Keratinocyte (primary cell): ENCODE results near the gene PRKCD. TPM values are rescaled to one million over a fixed set of nuclear protein-coding genes. Genes with fewer than 3 reads are reported as not detected.

Experiments used
- DNase-seq: peaks from one replicate; pipeline ENCODE4 v3.0.0-alpha.2; 2011; ENCODE audit warnings: low read depth, missing footprints, low spot score
- FAIRE-seq: peaks from 2 replicates; lab custom pipeline; 2011; peaks lifted over from hg19 to GRCh38; lab: Jason Lieb, UNC
- H2AFZ ChIP-seq: 2 replicates; pipeline ENCODE4 v1.6.0; 2012; ENCODE audit warnings: low read length, control low read depth, inconsistent platforms; ENCODE audit not compliant: control insufficient read depth
- H3K27ac ChIP-seq: 2 replicates; pipeline ENCODE4 v1.5.1; 2011; ENCODE audit warnings: low read length; ENCODE audit not compliant: control insufficient read depth, insufficient read depth
- H3K27me3 ChIP-seq: 3 replicates; pipeline ENCODE4 v1.6.0; 2011; ENCODE audit warnings: low read length; ENCODE audit not compliant: control insufficient read depth, insufficient read depth; ENCODE audit errors: extremely low read depth
- H3K36me3 ChIP-seq, 2 experiments: 2 replicates in 1 of 2; 3 replicates in 1 of 2; pipeline ENCODE4 v1.5.1; 2011; ENCODE audit warnings: low read length in 2 of 2, mild to moderate bottlenecking in 1 of 2; ENCODE audit not compliant: control insufficient read depth in 2 of 2, insufficient read depth in 2 of 2; ENCODE audit errors: extremely low read depth in 1 of 2
- H3K4me1 ChIP-seq: 3 replicates; pipeline ENCODE4 v1.5.1; 2011; ENCODE audit warnings: low read length; ENCODE audit not compliant: control insufficient read depth, insufficient read depth; ENCODE audit errors: extremely low read depth
- H3K4me2 ChIP-seq: 3 replicates; pipeline ENCODE4 v1.6.0; 2011; ENCODE audit warnings: low read depth, low read length; ENCODE audit not compliant: control insufficient read depth, insufficient read depth; ENCODE audit errors: extremely low read depth
- H3K4me3 ChIP-seq, 3 experiments: fragments of 200-600 bp in 1 of 3; sonication (generic) in 1 of 3; 2 replicates in 2 of 3; 3 replicates in 1 of 3; pipeline ENCODE4 v1.5.1; 2011 to 2016; ENCODE audit warnings: low read length in 3 of 3, mild to moderate bottlenecking in 3 of 3, control low read depth in 2 of 3, inconsistent platforms in 1 of 3, low read depth in 1 of 3, mixed read lengths in 1 of 3, mixed run types in 1 of 3, moderate library complexity in 1 of 3; ENCODE audit not compliant: control insufficient read depth in 2 of 3, insufficient read depth in 2 of 3; ENCODE audit errors: extremely low read depth in 1 of 3
- H3K79me2 ChIP-seq: 2 replicates; pipeline ENCODE4 v1.6.0; 2012; ENCODE audit warnings: low read length; ENCODE audit not compliant: control insufficient read depth, insufficient read depth
- H3K9ac ChIP-seq: 3 replicates; pipeline ENCODE4 v1.6.0; 2011; ENCODE audit warnings: low read length; ENCODE audit not compliant: control insufficient read depth, insufficient read depth; ENCODE audit errors: extremely low read depth
- H3K9me1 ChIP-seq: 3 replicates; pipeline ENCODE4 v1.6.0; 2011; ENCODE audit warnings: low read length; ENCODE audit not compliant: control insufficient read depth, insufficient read depth; ENCODE audit errors: extremely low read depth
- H3K9me3 ChIP-seq: 2 replicates; pipeline ENCODE4 v1.5.1; 2012; ENCODE audit warnings: low read depth, low read length; ENCODE audit not compliant: control insufficient read depth
- H4K20me1 ChIP-seq: 3 replicates; pipeline ENCODE4 v1.6.0; 2011; ENCODE audit warnings: low read length; ENCODE audit not compliant: control insufficient read depth, insufficient read depth; ENCODE audit errors: extremely low read depth
- EZH2 ChIP-seq: IDR thresholded peaks from one replicate; pipeline ENCODE4 v1.6.1; 2012; ENCODE audit warnings: inconsistent platforms, mild to moderate bottlenecking, low read length, moderate library complexity
- dilution Hi-C: fragments of 300-500 bp; cut with MboI; formaldehyde crosslinking; loops from one replicate; pipeline ENCODE4 v1.7.0; 2020; ENCODE audit warnings: low sequenced_read_pairs; ENCODE audit not compliant: extremely low pct_ligation_motif_present
- polyA plus RNA-seq, 5 experiments: library from polyadenylated mRNA; depleted of rRNA in 3 of 5; stranded (reverse) in 3 of 5; stranded (forward) in 1 of 5; unstranded in 1 of 5; fragments of >200 nt; gene quantifications; 1 replicate in 1 of 5; 2 replicates in 3 of 5; 3 replicates in 1 of 5; pipeline versions ENCODE4 v1.2.1 to v1.2.3, GENCODE V29; 2011 to 2012; ENCODE audit warnings: missing spikeins in 2 of 5, low read depth in 1 of 5, low replicate concordance in 1 of 5
- TF ChIP-seq, protein P1 (sequence below), 3 experiments: IDR thresholded peaks in 1 of 3; conservative IDR thresholded peaks in 1 of 3; optimal IDR thresholded peaks in 1 of 3; 2 replicates in 2 of 3; 3 replicates in 1 of 3; pipeline versions ENCODE3 to v1.5.1; 2011; ENCODE audit warnings: low read length in 3 of 3, mild to moderate bottlenecking in 3 of 3, moderate library complexity in 2 of 3, control low read depth in 1 of 3, inconsistent platforms in 1 of 3; ENCODE audit not compliant: insufficient read depth in 2 of 3; ENCODE audit errors: extremely low read depth in 1 of 3

Gene PRKCD
- polyA plus RNA-seq, 1 donor (not counting 4 experiments of a cell fraction or from before 2014, with no cell fraction given) = 25.1 TPM

GRCh38 chr3:53234841-53235232 lies 73.8 kb downstream of the PRKCD start:
- H3K4me1 ChIP-seq = peaks cover 32% of the 10 kb centered on the region
- no peak overlapping the region for H2AFZ ChIP-seq
- dilution Hi-C loops = no loop called here
- no peak for TF ChIP-seq EZH2
- TF ChIP-seq, protein P1, sequence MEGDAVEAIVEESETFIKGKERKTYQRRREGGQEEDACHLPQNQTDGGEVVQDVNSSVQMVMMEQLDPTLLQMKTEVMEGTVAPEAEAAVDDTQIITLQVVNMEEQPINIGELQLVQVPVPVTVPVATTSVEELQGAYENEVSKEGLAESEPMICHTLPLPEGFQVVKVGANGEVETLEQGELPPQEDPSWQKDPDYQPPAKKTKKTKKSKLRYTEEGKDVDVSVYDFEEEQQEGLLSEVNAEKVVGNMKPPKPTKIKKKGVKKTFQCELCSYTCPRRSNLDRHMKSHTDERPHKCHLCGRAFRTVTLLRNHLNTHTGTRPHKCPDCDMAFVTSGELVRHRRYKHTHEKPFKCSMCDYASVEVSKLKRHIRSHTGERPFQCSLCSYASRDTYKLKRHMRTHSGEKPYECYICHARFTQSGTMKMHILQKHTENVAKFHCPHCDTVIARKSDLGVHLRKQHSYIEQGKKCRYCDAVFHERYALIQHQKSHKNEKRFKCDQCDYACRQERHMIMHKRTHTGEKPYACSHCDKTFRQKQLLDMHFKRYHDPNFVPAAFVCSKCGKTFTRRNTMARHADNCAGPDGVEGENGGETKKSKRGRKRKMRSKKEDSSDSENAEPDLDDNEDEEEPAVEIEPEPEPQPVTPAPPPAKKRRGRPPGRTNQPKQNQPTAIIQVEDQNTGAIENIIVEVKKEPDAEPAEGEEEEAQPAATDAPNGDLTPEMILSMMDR (optimal IDR thresholded peaks at IDR 0.05 in 1 of 3, IDR thresholded peaks at IDR 0.05 in 1 of 3, conservative IDR thresholded peaks at IDR 0.05 in 1 of 3; ENCODE audit: extremely low read depth in 1 of 3, insufficient read depth in 2 of 3, low read length in 3 of 3) = no peak
- H4K20me1 ChIP-seq = peaks cover 7% of the 10 kb centered on the region
- H3K27ac ChIP-seq = no peak overlapping the region
- peaks cover 64 to 69% of the 10 kb centered on the region in 2 experiments for H3K36me3 ChIP-seq
- H3K4me2 ChIP-seq = no peak overlapping the region
- peaks cover 2% of the 10 kb centered on the region for H3K9me1 ChIP-seq
- H3K79me2 ChIP-seq = peaks cover 47% of the 10 kb centered on the region
- H3K4me3 ChIP-seq = no peak overlapping the region
- H3K9ac ChIP-seq = no peak overlapping the region
- no peak for FAIRE-seq
- no peaks in the 10 kb centered on the region for H3K9me3 ChIP-seq
- no peaks in the 10 kb centered on the region for H3K27me3 ChIP-seq
- DNase-seq = no peak

- H3K9ac ChIP-seq = no peak overlapping the region
- DNase-seq = no peak
- H3K9me1 ChIP-seq = peaks cover 2% of the 10 kb centered on the region
- no peak overlapping the region for H3K4me2 ChIP-seq
- H3K36me3 ChIP-seq = peaks cover 64 to 71% of the 10 kb centered on the region in 2 experiments
- peak overlapping the region; percentile 42 for H3K27ac ChIP-seq
- no peaks in the 10 kb centered on the region for H3K9me3 ChIP-seq
- H4K20me1 ChIP-seq = peaks cover 7% of the 10 kb centered on the region
- TF ChIP-seq, protein P1 (optimal IDR thresholded peaks at IDR 0.05 in 1 of 3, IDR thresholded peaks at IDR 0.05 in 1 of 3, conservative IDR thresholded peaks at IDR 0.05 in 1 of 3; ENCODE audit: extremely low read depth in 1 of 3, insufficient read depth in 2 of 3, low read length in 3 of 3) = no peak
- no peak for TF ChIP-seq EZH2
- no peak overlapping the region for H3K4me3 ChIP-seq
- FAIRE-seq = no peak
- no peak overlapping the region for H2AFZ ChIP-seq
- no peaks in the 10 kb centered on the region for H3K27me3 ChIP-seq
- peaks cover 53% of the 10 kb centered on the region for H3K79me2 ChIP-seq
- H3K4me1 ChIP-seq = peaks cover 32% of the 10 kb centered on the region
- dilution Hi-C loops = no loop called here
Observed at GRCh38 chr3:53235545-53235944, 74.5 kb downstream of the PRKCD start.
